ENCODE measurements around the gene EYA4.

DNA sequence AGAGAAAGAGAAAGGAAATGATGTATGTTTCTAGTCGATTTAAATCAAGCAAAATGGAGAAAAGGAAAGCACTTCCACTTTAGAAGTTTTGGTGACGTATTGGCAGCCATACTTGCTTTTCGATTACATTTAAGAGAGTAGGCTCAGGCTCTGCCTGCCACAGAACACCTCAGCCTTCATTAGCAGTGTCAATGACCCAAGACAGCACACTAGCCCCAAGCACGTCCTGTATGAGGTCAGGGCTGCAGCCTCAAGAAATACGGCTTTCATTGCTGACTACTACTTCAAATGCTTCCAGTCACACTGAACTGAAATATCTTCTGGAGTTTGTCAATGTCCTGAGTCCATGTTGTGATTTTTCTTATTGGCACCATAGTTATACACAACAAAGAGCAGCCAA lies 285.3 kb downstream of the EYA4 start:
- TF ChIP-seq, protein P1, sequence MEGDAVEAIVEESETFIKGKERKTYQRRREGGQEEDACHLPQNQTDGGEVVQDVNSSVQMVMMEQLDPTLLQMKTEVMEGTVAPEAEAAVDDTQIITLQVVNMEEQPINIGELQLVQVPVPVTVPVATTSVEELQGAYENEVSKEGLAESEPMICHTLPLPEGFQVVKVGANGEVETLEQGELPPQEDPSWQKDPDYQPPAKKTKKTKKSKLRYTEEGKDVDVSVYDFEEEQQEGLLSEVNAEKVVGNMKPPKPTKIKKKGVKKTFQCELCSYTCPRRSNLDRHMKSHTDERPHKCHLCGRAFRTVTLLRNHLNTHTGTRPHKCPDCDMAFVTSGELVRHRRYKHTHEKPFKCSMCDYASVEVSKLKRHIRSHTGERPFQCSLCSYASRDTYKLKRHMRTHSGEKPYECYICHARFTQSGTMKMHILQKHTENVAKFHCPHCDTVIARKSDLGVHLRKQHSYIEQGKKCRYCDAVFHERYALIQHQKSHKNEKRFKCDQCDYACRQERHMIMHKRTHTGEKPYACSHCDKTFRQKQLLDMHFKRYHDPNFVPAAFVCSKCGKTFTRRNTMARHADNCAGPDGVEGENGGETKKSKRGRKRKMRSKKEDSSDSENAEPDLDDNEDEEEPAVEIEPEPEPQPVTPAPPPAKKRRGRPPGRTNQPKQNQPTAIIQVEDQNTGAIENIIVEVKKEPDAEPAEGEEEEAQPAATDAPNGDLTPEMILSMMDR (IDR thresholded peaks at IDR 0.05; ENCODE audit: low read depth, low read length) = no peak
- TF ChIP-seq, protein P2, sequence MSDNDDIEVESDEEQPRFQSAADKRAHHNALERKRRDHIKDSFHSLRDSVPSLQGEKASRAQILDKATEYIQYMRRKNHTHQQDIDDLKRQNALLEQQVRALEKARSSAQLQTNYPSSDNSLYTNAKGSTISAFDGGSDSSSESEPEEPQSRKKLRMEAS (IDR thresholded peaks at IDR 0.05; ENCODE audit: low read depth, low read length) = no peak
- TF ChIP-seq POLR2A (IDR thresholded peaks at IDR 0.05; ENCODE audit: extremely low read depth, insufficient read length) = no peak
